HEK293 (cell line): ENCODE measurements around the gene CD177.
"Not testable (repeated sequence)": the region's sequence is repeated elsewhere in the genome, so short reads cannot be mapped to it uniquely, and the experiment has no call there.

Experiments used
- CTCF ChIA-PET: fragments of 350-600 bp; formaldehyde crosslinking; extraction: SDS; loops from one replicate; lab custom pipeline; 2021; ENCODE audit warnings: antibody characterized with exemption; lab: Yijun Ruan, JAX
- POLR2A ChIA-PET: fragments of 300-600 bp; formaldehyde crosslinking; extraction: SDS; loops from one replicate; lab custom pipeline; 2020; ENCODE audit warnings: antibody characterized with exemption, inconsistent platforms; lab: Yijun Ruan, JAX
- H3K27ac ChIP-seq: fragments of 200-500 bp; sonication (Bioruptor generic); 2 replicates; pipeline ENCODE4 v1.5.1; 2014; ENCODE audit warnings: low read depth, low read length, control low read depth, inconsistent platforms; ENCODE audit errors: extremely low read depth
- H3K36me3 ChIP-seq, 2 experiments: fragments of 200-500 bp in 1 of 2; sonication (Bioruptor generic) in 1 of 2; 1 replicate in 1 of 2; 2 replicates in 1 of 2; pipeline ENCODE4 v1.5.1; 2014 to 2017; ENCODE audit warnings: inconsistent platforms in 2 of 2, low read length in 2 of 2; ENCODE audit not compliant: control insufficient read depth in 2 of 2, insufficient read depth in 1 of 2
- H3K4me1 ChIP-seq: fragments of 200-500 bp; sonication (Bioruptor generic); 2 replicates; pipeline ENCODE4 v1.5.1; 2014; ENCODE audit warnings: mild to moderate bottlenecking, low read length, inconsistent platforms; ENCODE audit not compliant: control insufficient read depth, insufficient read depth
- H3K4me3 ChIP-seq: 2 replicates; pipeline ENCODE4 v1.5.1; 2011; ENCODE audit warnings: low read depth, mild to moderate bottlenecking, control low read depth, low read length, moderate library complexity
- H3K9me3 ChIP-seq: fragments of 200-500 bp; sonication (Bioruptor generic); 2 replicates; pipeline ENCODE4 v1.5.1; 2014; ENCODE audit warnings: low read depth, low read length, inconsistent platforms; ENCODE audit not compliant: control insufficient read depth, insufficient read depth
- KLF1 ChIP-seq: fragments of 450-650 bp; formaldehyde crosslinking; IDR thresholded peaks from 2 replicates; pipeline ENCODE4 v1.5.1; 2016; ENCODE audit warnings: missing biosample characterization, missing genetic modification characterization
- PRDM10 ChIP-seq: fragments of 450-650 bp; formaldehyde crosslinking; IDR thresholded peaks from 2 replicates; pipeline ENCODE4 v1.5.1; 2016; ENCODE audit warnings: missing biosample characterization, missing genetic modification characterization
- ZNF362 ChIP-seq: fragments of 450-650 bp; formaldehyde crosslinking; IDR thresholded peaks from 2 replicates; pipeline ENCODE4 v1.5.1; 2016; ENCODE audit warnings: missing biosample characterization, missing genetic modification characterization
- ZNF548 ChIP-seq: fragments of 450-650 bp; formaldehyde crosslinking; IDR thresholded peaks from 2 replicates; pipeline ENCODE4 v1.5.1; 2016; ENCODE audit warnings: missing biosample characterization, missing genetic modification characterization
- ZNF600 ChIP-seq: fragments of 450-650 bp; formaldehyde crosslinking; IDR thresholded peaks from 2 replicates; pipeline ENCODE4 v1.5.1; 2016; ENCODE audit warnings: missing biosample characterization, missing genetic modification characterization
- ZXDB ChIP-seq: fragments of 450-650 bp; formaldehyde crosslinking; IDR thresholded peaks from 2 replicates; pipeline ENCODE4 v1.5.1; 2016; ENCODE audit warnings: missing biosample characterization, missing genetic modification characterization
- TF ChIP-seq, protein P1 (sequence below): fragments of 450-650 bp; formaldehyde crosslinking; conservative IDR thresholded peaks from 2 replicates; pipeline ENCODE4 v1.5.1; 2016; ENCODE audit warnings: low read depth, missing biosample characterization, missing genetic modification characterization

The CD177 gene

GRCh38 chr19:43383254-43383653 lies 29.8 kb downstream of the CD177 start:
- CTCF ChIA-PET: interaction anchor here (0.6 to 2.0 kb wide), 3 partner anchors 42 to 362 kb away, joined by 3 to 6 read pairs (median 3); no protein-coding TSS in a partner anchor
- H3K36me3 ChIP-seq, POLR2A ChIA-PET, H3K27ac ChIP-seq, H3K4me1 ChIP-seq, H3K4me3 ChIP-seq, H3K9me3 ChIP-seq: not testable (repeated sequence)
- peak; percentile 69 for TF ChIP-seq KLF1 (tag by site-specific recombination)

- H3K27ac ChIP-seq, POLR2A ChIA-PET: not testable (repeated sequence)
Observed at GRCh38 chr19:43383759-43384158, 30.3 kb downstream of the CD177 start.

DNA sequence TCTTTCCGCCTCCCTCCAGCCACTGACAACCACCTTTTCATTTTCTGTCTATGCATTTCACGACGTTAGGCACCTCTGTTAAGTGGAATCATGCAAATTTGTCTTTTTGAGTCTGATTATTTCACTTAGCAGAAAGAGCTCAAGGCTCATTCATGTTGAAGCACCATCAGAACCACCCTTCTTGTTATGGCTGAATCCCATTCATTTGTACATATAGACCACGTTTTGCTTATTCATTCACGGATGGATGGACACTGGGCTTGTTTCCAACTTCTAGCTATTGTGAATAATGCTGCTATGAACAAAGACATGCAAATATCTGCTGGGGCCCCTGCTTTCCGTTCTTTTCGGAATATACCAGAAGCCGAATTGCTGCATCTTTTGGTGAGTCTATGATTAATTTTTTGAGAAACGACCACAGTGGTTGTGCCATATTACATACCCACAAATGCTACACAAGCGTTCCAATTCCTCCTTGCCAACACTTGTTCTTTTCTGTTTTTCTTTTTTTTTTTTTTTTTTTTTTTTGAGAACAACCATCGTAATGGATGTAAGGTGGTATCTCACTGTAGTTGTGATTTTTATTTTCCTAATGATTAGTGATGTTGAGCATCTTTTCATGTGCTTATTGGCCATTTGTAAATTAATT lies 37.5 kb downstream of the CD177 start:
- H3K36me3 ChIP-seq: not testable (repeated sequence)
- CTCF ChIA-PET: interaction anchor here (1.0 kb wide), 1 partner anchor 35 kb away, joined by 4 read pairs; no protein-coding TSS in a partner anchor
- TF ChIP-seq, protein P1, sequence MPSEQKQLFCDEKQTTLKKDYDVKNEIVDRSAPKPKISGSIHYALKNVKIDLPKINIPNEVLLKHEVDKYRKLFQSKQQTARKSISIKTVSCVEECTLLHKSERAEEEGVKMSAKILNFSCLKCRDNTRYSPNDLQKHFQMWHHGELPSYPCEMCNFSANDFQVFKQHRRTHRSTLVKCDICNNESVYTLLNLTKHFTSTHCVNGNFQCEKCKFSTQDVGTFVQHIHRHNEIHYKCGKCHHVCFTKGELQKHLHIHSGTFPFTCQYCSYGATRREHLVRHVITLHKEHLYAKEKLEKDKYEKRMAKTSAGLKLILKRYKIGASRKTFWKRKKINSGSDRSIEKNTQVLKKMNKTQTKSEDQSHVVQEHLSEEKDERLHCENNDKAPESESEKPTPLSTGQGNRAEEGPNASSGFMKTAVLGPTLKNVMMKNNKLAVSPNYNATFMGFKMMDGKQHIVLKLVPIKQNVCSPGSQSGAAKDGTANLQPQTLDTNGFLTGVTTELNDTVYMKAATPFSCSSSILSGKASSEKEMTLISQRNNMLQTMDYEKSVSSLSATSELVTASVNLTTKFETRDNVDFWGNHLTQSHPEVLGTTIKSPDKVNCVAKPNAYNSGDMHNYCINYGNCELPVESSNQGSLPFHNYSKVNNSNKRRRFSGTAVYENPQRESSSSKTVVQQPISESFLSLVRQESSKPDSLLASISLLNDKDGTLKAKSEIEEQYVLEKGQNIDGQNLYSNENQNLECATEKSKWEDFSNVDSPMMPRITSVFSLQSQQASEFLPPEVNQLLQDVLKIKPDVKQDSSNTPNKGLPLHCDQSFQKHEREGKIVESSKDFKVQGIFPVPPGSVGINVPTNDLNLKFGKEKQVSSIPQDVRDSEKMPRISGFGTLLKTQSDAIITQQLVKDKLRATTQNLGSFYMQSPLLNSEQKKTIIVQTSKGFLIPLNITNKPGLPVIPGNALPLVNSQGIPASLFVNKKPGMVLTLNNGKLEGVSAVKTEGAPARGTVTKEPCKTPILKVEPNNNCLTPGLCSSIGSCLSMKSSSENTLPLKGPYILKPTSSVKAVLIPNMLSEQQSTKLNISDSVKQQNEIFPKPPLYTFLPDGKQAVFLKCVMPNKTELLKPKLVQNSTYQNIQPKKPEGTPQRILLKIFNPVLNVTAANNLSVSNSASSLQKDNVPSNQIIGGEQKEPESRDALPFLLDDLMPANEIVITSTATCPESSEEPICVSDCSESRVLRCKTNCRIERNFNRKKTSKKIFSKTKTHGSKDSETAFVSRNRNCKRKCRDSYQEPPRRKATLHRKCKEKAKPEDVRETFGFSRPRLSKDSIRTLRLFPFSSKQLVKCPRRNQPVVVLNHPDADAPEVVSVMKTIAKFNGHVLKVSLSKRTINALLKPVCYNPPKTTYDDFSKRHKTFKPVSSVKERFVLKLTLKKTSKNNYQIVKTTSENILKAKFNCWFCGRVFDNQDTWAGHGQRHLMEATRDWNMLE (tag by site-specific recombination): 0 out of 2 replicates have a peak, but pooled peaks have one; percentile 3
- TF ChIP-seq ZNF362 (tag by site-specific recombination) (peak; percentile 82), ZNF600 (peak; percentile 87), PRDM10 (tag by site-specific recombination) (peak; percentile 57), ZXDB (0 out of 2 replicates have a peak, but pooled peaks have one; percentile 5), ZNF548 (tag by site-specific recombination) (0 out of 2 replicates have a peak, but pooled peaks have one; percentile 20)
- TF ChIP-seq, all 188 proteins: peak for 6; not testable (repeated sequence) for 182
- H3K27ac ChIP-seq, H3K9me3 ChIP-seq, H3K4me3 ChIP-seq: not testable (repeated sequence)
- peaks cover 26% of the 10 kb centered on the region for H3K4me1 ChIP-seq
- POLR2A ChIA-PET: interaction anchor here (0.6 kb wide), 1 partner anchor 446 kb away, joined by 3 read pairs; no protein-coding TSS in a partner anchor

More at GRCh38 chr19:43383759-43384158, 30.3 kb downstream of the CD177 start:
- H3K4me3 ChIP-seq, H3K9me3 ChIP-seq, H3K36me3 ChIP-seq: not testable (repeated sequence)
- CTCF ChIA-PET: interaction anchor here (0.6 to 2.0 kb wide), 3 partner anchors 42 to 361 kb away, joined by 3 to 6 read pairs (median 3); no protein-coding TSS in a partner anchor
- peaks cover 11% of the 10 kb centered on the region; the same call in 1 of the 2 replicates for H3K4me1 ChIP-seq

DNA sequence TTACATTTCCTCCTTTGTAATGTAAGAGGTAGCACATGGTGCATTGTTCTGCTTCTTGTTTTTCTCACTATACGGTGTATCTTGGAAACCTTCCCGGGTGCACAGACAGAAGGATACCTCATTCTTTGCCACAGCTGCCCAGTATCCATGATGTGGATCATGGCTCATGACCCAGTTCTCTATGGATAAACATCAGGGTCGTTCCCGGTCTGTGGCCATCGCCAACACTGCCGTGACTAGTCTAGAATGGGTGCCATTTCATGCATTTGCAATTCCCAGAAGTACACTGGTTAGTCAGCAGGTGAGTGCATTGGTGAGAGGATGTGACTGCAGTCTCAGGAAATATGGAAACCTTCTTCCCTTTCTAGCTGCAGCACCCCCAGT lies 38.1 kb downstream of the CD177 start:
- H3K36me3 ChIP-seq, H3K27ac ChIP-seq, H3K4me3 ChIP-seq, POLR2A ChIA-PET, H3K9me3 ChIP-seq: not testable (repeated sequence)
- H3K4me1 ChIP-seq: peaks cover 26% of the 10 kb centered on the region
- CTCF ChIA-PET: interaction anchor here (1.0 kb wide), 1 partner anchor 34 kb away, joined by 4 read pairs; no protein-coding TSS in a partner anchor
